GM18909 (cell line): ENCODE data around the gene CHID1.
A peak's percentile ranks its signal among the peaks of the same experiment; 100 is the strongest.

Source experiments
- ATAC-seq: cut with Tn5 transposase; IDR thresholded peaks from one replicate; pipeline ENCODE4 v1.9.1; 2021; ENCODE audit warnings: mild to moderate bottlenecking; ENCODE audit not compliant: unreplicated experiment, poor library complexity

Gene CHID1

GRCh38 chr11:911031-911889, 650 bp upstream of the CHID1 start:
- ATAC-seq = peak; percentile 45

GRCh38 chr11:910044-910588, 494 bp downstream of the CHID1 start:
- ATAC-seq = peak; percentile 21

DNA sequence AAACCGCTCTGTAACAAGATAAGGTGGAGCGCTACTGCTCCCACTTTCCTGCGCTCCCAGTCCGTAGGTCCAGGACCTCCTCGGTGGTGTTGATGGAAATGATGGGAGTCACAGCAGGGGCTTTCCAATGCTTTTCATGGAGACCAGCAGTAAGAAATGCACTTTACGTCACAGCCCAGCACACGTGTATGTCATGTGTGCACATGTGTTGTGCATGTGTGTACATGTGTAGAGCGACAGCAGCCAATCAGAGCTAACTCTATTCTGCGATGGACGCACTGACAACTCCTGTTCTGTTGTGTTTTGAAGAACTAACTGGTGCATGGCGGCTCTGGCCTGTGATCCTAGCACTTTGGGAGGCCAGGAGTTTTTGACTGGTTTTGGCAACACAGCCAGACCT, 1.2 kb downstream of the CHID1 start:
- no peak for ATAC-seq

DNA sequence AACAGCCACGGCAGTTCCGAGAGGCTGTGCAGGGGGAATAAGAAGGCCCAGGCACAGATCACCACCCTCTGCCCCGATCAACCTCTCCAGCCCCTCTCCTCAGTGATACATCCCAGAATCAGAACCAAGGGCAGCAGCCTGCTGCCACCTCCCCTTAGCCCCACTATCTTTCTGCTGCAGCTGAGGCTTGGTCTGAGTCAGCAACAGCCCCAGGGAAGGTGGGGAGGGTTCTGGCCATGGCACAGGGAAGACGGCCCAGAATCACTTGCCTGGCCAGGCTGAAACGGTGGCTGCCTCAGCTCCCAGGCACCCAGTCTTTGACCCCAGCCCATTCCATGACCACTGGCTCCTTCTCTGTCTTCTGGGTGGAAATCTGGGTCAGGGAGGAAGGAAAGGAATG, 2.3 kb downstream of the CHID1 start:
- ATAC-seq = no peak

GRCh38 chr11:907668-908067, 2.9 kb downstream of the CHID1 start:
- no peak for ATAC-seq

GRCh38 chr11:905952-906351, 4.7 kb downstream of the CHID1 start:
- ATAC-seq = no peak

DNA sequence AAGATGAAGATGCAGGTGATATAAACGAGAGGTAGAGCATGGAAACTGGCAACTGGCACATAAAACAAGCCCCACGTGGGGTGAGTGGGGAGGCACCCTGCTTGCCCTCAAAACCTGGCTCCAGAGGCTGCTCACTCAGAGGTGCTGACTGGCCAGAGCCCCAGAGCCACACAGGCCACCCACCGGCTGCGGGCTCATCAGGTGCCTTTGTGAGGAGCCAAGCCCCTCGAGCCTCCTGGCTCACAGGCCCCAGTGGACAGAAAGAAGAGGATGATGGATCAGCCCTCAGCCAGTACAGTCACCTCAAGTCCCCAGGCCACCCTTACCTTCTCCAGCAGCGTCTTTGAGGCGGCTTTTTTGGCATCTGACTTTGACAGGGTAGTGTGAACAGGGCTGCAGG, 6.2 kb downstream of the CHID1 start:
- ATAC-seq = no peak

DNA sequence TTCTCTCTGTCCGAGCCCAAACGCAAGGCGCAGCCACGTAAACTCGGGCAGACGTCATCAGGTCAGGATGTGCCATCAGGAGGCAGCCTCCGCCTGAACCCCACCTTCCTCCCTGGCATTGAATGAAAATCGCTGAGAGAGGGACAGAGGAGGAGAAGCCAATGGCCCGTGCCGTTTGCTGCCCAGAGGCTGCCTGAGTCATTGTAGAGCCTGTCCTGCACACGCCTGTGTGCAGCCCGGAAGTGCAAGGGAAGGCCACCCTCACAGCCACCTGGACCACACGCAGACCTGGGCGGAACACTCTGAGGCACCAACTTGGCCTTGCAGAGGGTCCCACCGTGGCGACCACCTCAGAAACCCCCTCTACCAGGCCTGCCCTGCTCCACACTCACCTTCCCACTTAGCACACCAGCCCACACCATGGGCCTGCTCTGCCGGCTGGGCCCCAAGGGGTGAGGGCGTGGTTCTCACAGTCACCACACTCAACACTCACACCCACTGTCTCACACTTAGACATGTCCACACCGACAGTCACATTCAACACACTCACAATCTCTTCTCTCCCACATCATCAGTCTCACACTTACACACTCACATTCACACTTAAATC, 9.1 kb downstream of the CHID1 start:
- ATAC-seq = no peak

DNA sequence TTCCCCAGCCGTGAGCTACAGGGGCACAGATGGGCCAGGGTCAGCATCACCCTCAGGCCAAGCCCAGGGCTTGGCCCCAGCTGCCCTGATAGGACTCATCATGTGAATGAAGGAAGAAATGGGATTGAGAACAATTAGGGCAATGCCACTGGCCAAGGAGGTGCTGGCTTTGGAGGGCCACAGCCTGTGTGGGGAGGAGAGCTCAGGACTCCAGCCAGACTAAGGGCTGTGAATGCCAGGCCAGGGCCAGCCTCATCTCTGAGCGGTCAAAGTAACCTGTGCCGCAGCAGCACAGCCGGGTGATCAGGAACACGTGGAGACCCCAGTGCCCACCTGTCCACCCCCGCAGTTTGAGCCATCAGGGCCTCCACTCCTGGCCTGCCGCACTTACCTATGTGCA, 10.1 kb downstream of the CHID1 start:
- no peak for ATAC-seq

DNA sequence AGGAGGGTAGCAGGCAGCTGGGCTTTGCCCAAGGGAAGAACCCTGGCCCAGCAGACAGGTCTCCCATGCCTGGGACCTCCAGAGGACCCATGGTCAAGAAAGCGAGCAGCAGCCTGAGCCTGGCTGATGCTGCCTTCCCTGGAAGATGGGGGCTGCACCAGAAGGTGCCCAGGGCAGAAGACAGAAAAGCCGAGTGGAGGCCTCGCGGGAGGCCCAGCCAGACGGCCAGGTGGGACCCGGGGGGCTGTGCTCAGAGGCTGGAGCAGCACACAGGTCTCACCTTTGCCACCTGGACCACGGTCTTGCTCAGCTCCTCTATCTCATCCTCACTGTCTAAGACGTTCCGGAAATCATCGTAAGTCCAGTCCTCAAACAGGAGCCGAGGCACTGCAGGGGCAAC, 10.9 kb downstream of the CHID1 start:
- no peak for ATAC-seq

DNA sequence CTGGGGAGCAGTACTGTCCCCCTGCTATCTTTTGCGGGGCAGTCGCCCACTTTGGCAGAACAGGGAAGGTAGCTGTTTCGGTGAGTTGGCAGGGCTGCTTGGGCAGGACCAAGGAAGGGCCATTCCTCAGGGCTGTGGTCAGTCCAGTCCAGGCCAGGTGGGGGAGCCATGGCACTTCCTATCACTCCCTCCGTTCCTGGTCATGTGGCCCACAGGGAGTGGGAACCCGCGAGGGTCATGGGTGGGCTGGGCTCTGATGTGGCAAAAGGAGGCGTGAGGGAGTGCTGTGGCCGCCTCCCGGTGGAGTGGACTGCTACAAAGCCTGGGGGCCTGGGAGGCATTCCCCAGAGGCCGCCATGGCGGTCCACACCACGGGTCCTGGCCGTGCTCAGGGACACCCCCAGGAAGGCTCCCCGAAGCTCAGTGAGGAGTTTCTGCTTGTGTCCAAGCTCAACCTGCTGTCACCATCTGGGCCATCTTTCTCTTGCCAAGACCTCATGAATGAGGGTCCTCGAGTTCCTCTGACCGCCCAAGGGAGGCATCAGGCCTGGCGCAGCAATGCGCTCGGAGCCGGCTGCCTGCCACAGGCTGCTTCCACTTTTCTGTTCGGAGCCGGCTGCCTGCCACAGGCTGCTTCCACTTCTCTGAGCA, 11.9 kb downstream of the CHID1 start:
- no peak for ATAC-seq

- ATAC-seq = no peak
Measured at GRCh38 chr11:898143-898511, 12.5 kb downstream of the CHID1 start.

- no peak for ATAC-seq
Measured at GRCh38 chr11:897253-898142, 13.1 kb downstream of the CHID1 start.

DNA sequence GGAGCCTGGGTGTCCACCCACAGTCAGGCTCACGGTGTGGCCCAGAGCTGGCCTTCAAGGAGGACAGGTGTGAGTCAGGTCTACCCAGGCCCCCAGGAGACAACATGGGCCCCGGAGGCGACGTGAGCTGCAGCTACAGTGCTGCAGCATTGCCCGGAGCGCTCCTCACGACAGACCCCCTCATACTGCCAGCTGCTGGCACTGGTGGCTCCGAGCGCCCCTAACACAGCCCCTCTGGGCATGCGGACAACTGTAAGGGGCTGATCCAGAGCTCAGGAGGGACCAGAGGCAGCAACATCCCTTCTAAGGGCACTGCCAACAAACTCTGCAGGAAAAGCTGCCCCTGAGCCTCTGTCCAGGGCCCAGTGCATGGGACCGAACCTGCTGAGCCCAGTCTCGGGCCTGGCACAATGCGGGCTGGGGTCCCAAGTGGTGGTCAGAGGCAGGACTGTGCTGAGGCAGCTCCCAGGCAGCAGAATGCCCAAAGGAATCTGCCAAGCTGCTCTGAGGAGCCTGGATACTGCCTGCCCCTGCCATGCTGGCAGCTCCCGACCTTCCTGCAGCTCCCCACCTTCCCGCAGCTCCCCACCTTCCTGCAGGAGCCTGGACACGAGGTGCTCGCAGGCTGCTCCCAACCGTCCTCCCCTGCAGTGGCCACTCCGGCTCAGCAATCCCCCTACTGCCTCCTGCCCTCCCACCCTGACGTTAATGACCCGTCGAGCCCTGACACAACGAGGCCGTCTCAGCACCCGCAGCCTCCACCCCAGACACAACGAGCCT, 15.1 kb downstream of the CHID1 start:
- no peak for ATAC-seq

- no peak for ATAC-seq
Measured at GRCh38 chr11:894575-895201, 15.9 kb downstream of the CHID1 start.

DNA sequence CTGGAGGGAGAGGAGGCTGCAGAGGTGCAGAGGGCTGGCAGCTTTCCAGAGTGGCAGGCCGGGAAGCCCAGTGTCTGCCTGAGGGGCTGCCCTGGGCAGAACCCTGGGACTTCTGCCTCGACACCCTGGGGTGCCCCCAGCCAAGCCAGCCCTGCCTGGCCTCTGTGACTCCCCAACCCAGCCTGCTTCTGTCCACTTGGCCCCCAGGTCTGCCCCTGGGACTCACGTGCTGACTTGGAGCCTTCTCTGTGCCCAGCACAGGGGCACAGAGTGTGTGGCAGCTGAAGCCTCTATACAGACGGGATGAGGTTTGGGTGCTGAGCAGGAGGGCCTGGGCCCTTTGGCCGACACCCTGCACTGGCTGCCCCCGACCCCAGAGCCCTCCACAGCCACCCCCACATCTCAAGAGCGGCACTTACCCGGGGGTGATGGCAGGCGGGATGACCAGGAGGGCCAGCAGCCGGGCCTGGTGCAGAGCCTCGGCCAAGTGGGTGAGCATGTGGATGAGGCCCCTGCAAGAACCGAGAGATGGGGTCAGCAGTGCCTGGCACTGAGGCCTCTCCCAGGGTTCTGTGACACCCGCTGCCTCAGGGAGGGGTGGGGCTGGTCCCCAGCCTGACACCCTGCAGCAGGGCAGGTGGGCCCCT, 17.5 kb downstream of the CHID1 start:
- no peak for ATAC-seq

GRCh38 chr11:890794-891540, 19.6 kb downstream of the CHID1 start:
- no peak for ATAC-seq
